ENCODE results near the gene CPN2. TPM values are rescaled to one million over a fixed set of nuclear protein-coding genes. Genes with fewer than 3 reads are reported as not detected.

The CPN2 gene
- total RNA-seq, 1 experiment from 2014 or later, result 0.09 TPM

- no peaks in the 10 kb centered on the region; the same call in 1 of the 2 replicates for H3K36me3 Mint-ChIP-seq
- H3K9me3 Mint-ChIP-seq, result 0 out of 2 replicates have a peak, but pooled peaks cover 3% of the 10 kb centered on the region
- no peak for TF ChIP-seq ZNF219 (CRISPR knock-in tag; IDR thresholded peaks at IDR 0.05; ENCODE audit: borderline replicate concordance)
- no peak for TF ChIP-seq TCF7 (CRISPR knock-in tag; IDR thresholded peaks at IDR 0.05; ENCODE audit: low read depth)
- TF ChIP-seq NFATC4 (CRISPR knock-in tag; IDR thresholded peaks at IDR 0.05), result no peak
- H3K27ac Mint-ChIP-seq, result no peak overlapping the region
- no peak for ATAC-seq
- CTCF ChIA-PET, result no interaction called here
- no peak overlapping the region for H3K4me3 Mint-ChIP-seq
- no peak for DNase-seq (ENCODE audit: low spot score)
- H3K27me3 Mint-ChIP-seq (ENCODE audit: low read depth), result no peaks in the 10 kb centered on the region
- H3K4me1 Mint-ChIP-seq, result peaks cover 25% of the 10 kb centered on the region
- POLR2A ChIA-PET, result no interaction called here
Measured at GRCh38 chr3:194292331-194292730, 58.8 kb downstream of the CPN2 start.

Other genes with a start within 250 kb of the CPN2 start
- gene HES1, start 215.2 kb downstream of the CPN2 start, total RNA-seq (2021), result 28.4 to 65.9 TPM (median 62.3 TPM) in 3 replicates
- 0.07 to 0.11 TPM (median 0.11 TPM) in 3 replicates for gene LRRC15, start 18.4 kb upstream of the CPN2 start, total RNA-seq (2021)
- 0.09 to 0.16 TPM (median 0.11 TPM) in 3 replicates for gene GP5, start 47.9 kb upstream of the CPN2 start, total RNA-seq (2021)
- gene ATP13A3, start 135.7 kb upstream of the CPN2 start, total RNA-seq (2021), result 75.7 to 79.1 TPM (median 78.3 TPM) in 3 replicates

All from WTC11 (cell line).